Left renal pelvis (tissue), 4 donors: ENCODE results near the gene TMEM74B. TPM values are rescaled to one million over a fixed set of nuclear protein-coding genes. Genes with fewer than 3 reads are reported as not detected.
"Not testable (repeated sequence)": the region's sequence is repeated elsewhere in the genome, so short reads cannot be mapped to it uniquely, and the experiment has no call there.

ENCODE experiments used
- DNase-seq, 4 donors: peaks; one replicate each; pipeline ENCODE4 v3.0.0-alpha.2; 2013; ENCODE audit warnings: low read depth in 4 of 4, low spot score in 3 of 4
- polyA plus RNA-seq, 4 donors: library from polyadenylated mRNA; unstranded; fragments of 120-200 nt; gene quantifications; one replicate each; pipeline ENCODE4 v1.2.1, GENCODE V29; 2013; ENCODE audit not compliant: insufficient read length in 4 of 4

Gene TMEM74B
- polyA plus RNA-seq, 4 donors, result 0.72 to 5.1 (median 1.9) TPM

DNA sequence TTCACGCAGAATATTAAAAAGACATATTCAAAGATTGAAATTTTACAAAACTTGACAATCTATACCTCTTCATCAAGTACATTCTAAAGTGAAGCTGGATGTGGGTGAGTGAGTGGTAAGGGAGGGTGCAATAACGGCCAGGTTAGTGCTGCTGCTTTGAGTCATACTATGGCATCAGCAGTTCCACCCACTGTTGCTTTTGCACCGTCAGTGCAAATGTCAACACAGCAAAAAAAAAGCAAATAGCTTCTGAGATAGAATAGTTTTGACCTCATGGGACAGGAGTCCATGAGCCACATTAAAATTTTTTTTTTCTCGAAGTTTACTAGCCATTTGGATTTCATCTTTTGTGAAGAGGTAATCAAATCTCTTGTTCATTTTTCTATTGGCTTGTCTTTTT, 34.6 kb downstream of the TMEM74B start:
- DNase-seq, result no peak

DNA sequence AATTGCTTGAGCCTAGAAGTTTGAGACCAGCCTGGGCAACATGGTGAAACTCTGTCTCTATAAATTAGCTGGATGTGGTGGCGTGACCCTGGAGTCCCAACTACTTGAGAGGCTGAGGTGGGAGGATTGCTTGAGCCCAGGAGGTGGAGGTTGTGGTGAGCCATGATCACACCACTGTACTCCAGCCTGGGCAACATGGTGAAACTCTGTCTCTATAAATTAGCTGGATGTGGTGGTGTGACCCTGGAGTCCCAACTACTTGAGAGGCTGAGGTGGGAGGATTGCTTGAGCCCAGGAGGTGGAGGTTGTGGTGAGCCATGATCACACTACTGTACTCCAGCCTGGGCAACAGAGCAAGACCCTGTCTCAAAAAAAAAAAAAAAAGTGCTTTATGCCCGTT, 35.0 kb downstream of the TMEM74B start:
- DNase-seq, result not testable (repeated sequence)

DNA sequence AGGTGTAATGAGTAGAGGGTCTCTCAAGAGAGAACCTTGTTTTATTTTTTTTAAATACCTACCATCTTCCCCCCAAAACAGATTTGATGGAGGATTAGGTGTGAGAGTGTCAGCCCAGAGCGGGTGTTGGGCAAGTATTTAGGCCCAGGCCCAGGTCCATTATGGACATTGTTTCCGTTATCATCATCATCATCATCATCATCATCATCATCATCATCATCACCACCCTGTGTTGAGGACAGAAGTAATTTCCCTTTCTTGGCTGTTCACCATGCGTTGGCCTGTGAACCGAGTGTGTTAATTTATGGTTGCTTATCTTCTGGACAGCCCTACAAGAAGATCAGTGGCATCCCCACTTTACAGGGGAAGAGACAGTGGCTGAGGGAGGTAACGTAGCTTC, 37.8 kb downstream of the TMEM74B start:
- no peak for DNase-seq

DNA sequence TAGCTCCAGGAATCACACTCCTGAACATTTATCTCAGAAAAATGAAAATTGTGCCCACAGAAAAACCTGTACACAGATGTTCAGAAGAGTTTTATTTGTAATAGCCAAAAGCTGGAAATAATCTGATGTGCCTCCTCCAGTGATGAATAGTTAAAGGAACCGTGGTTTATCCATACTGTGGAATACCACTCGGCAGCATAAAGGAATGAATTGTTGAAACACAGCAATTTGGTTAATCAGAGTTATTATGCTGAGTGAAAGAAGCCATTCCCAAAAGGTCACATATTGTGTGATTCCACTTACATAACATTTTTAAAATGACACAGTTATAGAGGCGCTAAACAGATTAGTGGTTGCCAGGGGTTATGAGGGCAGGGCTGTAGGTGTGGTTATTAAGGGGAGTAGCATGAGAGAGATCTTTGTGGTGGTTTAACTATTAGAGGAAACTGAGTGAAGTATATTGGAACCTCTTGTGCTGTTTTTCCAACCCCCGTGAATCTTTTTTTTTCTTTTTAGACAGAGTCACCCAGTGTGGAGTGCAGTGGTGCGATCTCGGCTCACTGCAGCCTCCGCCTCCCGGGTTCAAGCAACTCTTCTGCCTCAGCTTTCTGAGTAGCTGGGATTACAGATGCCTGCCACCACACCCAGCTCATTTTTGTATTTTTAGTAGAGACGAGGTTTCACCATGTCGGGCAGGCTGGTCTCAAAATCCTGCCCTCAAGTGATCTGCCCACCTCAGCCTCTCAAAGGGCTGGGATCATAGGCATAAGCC, 40.2 kb downstream of the TMEM74B start:
- no peak for DNase-seq

DNA sequence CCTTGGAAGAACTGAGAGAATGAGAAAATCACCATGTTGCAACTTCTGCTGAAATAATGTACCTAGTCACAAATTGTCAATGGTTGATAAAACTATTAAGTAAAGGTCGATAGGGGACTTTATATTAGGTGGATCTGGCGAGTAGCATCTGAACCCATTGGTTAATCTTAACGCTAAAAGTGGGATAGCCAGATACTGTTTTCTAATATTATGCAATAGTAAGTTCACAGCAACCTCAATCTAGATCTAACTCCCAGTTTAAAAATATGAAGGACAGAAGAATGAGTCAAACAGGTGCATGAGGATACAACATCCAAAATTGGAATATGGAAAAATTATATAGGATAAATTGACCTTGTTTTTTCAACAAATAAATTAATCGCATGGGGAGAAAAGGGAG, 47.5 kb downstream of the TMEM74B start:
- DNase-seq, result no peak

DNA sequence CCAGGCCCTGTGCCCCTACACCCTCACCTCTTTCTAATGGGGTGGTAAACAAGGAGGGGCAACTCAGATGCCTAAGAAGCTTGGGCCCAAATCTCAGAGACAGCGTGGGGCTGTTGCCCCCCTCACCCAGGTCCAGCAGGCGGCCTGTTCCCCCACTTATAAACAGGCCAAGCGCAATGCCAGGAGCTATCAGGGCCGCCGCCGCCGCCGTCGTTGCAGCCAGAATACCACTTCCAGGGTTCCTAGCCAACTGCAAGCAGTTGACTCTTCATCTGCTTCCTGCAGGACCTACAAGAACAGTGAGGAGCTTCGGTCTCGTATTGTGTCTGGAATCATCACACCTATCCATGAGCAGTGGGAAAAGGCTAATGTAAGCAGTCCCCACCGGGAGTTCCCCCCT, 49.9 kb downstream of the TMEM74B start:
- DNase-seq, result no peak

DNA sequence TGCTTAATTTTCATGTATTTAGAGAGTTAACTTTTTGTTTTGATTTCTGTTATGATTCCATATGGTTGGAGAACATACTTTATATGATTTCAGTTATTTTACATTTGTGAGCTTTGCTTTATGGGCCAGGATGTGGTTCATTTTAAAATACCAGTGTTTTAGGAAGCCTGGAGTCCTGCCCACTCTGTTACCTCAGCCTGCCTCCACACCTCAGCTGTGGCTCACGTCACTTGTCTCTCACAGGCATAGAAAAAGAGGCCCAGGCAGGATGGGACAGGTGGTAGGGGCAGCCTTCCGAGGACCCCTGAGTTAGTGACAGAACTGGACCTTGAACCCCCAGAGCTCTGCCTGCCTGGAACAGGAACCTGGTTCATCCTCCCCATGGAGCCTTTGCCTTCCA, 50.4 kb downstream of the TMEM74B start:
- DNase-seq, result no peak

DNA sequence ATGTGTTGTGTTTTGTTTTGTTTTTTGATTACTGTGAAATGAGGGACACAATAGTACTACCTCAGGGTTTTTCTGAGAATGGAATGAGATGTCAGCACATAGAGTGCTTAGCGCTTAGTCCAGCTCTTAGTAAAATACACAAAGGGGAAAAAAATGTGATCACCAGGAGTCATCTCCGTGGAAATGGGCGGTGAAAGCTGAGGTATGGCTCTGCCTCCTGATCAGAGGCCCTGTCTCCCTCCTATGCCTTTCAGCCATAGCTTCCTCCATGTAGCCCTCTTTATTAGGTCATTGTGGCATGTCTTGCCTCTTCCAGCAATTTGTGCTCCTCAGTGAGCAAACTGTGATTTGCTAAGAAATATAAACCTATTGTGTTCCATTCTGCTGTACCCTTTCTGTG, 53.4 kb downstream of the TMEM74B start:
- DNase-seq, result no peak

DNA sequence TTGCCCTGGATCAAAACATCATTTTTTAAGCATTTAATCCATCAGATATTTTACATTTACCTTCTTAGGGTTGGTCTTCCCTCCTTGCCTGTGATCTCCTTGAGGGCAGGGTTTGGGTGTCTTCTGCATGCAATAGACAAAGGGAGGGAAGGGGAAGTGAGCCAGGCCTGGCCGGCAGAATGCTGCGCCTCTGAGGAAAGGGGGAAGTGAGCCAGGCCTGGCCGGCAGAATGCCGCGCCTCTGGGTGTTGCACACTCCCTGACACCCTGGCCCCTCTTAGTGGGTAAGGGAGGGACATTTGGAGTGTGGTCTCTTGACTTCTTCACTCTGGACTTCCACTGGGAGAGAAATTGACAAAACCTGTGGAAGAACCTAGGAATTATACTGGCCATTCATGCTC, 53.9 kb downstream of the TMEM74B start:
- no peak for DNase-seq

Other genes with a start within 250 kb of the TMEM74B start
- 1 to 10 TPM in 2 of 4 donors, under 1 TPM in 2; 0.30 to 1.9 (median 1.4) TPM for gene RSPO4, start 182.7 kb downstream of the TMEM74B start, polyA plus RNA-seq
- 100 to 1,000 TPM; 117 to 143 (median 133) TPM for gene PSMF1, start 66.4 kb downstream of the TMEM74B start, polyA plus RNA-seq
- gene C20orf202, start 18.5 kb upstream of the TMEM74B start, polyA plus RNA-seq, result under 1 TPM; 0.14 to 0.45 (median 0.23) TPM
- not detected for gene RAD21L1, start 41.1 kb upstream of the TMEM74B start, polyA plus RNA-seq
- 1 to 10 TPM; 2.2 to 4.0 (median 3.4) TPM for gene SNPH, start 81.3 kb upstream of the TMEM74B start, polyA plus RNA-seq
- 1 to 10 TPM; 1.4 to 2.8 (median 2.0) TPM for gene SDCBP2, start 144.2 kb upstream of the TMEM74B start, polyA plus RNA-seq
- gene FKBP1A, start 208.1 kb upstream of the TMEM74B start, polyA plus RNA-seq, result 100 to 1,000 TPM; 320 to 413 (median 378) TPM